ENCODE measurements around the gene KCNQ1. TPM values are rescaled to one million over a fixed set of nuclear protein-coding genes. Genes with fewer than 3 reads are reported as not detected.

Gene KCNQ1
- polyA plus RNA-seq, 1 donor from 2014 or later = not detected

GRCh38 chr11:2863276-2863618, 418.4 kb downstream of the KCNQ1 start:
- Histone ChIP-seq H3K4me2 (ENCODE audit: low read length) (no peak overlapping the region), H3K27ac (ENCODE audit: low read length) (no peak overlapping the region), H3K4me3 (ENCODE audit: low read length) (no peak overlapping the region)

DNA sequence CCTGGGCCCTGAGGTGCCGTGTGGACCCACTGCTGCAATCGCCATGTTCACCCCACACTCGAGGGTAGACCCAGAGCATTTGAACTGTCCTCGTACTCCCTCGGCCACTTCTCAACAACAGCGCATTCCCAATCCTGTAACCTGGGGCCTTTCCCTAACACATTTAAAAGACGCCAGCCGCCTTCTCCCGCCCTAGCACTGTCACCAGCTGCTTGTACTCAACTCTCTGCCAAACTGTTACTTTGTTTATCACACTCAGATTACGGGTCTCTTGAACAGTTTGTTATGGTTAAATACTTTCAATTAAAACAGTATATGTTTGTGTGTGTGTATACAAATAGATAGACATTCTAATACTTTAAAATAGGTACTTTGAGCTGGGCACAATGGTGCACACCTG, 420.1 kb downstream of the KCNQ1 start:
- no peak overlapping the region for H2AFZ ChIP-seq (ENCODE audit: low read depth, low read length)
- no peaks in the 10 kb centered on the region for H3K9me3 ChIP-seq (ENCODE audit: low read length)
- TF ChIP-seq MXI1 (conservative IDR thresholded peaks at IDR 0.05; ENCODE audit: poor library complexity, severe bottlenecking) (no peak), TAF1 (IDR thresholded peaks at IDR 0.05; ENCODE audit: low read depth) (no peak), RAD21 (conservative IDR thresholded peaks at IDR 0.05) (no peak), EZH2 (IDR thresholded peaks at IDR 0.05; ENCODE audit: borderline replicate concordance, insufficient read depth, low read length, poor library complexity, severe bottlenecking) (no peak), EP300 (conservative IDR thresholded peaks at IDR 0.05; ENCODE audit: poor library complexity, severe bottlenecking) (no peak), SMC3 (conservative IDR thresholded peaks at IDR 0.05; ENCODE audit: poor library complexity) (no peak), POLR2AphosphoS5 (IDR thresholded peaks at IDR 0.05) (no peak), CTCF (IDR thresholded peaks at IDR 0.05; ENCODE audit: poor library complexity, severe bottlenecking) (no peak)
- TF ChIP-seq, protein P1, sequence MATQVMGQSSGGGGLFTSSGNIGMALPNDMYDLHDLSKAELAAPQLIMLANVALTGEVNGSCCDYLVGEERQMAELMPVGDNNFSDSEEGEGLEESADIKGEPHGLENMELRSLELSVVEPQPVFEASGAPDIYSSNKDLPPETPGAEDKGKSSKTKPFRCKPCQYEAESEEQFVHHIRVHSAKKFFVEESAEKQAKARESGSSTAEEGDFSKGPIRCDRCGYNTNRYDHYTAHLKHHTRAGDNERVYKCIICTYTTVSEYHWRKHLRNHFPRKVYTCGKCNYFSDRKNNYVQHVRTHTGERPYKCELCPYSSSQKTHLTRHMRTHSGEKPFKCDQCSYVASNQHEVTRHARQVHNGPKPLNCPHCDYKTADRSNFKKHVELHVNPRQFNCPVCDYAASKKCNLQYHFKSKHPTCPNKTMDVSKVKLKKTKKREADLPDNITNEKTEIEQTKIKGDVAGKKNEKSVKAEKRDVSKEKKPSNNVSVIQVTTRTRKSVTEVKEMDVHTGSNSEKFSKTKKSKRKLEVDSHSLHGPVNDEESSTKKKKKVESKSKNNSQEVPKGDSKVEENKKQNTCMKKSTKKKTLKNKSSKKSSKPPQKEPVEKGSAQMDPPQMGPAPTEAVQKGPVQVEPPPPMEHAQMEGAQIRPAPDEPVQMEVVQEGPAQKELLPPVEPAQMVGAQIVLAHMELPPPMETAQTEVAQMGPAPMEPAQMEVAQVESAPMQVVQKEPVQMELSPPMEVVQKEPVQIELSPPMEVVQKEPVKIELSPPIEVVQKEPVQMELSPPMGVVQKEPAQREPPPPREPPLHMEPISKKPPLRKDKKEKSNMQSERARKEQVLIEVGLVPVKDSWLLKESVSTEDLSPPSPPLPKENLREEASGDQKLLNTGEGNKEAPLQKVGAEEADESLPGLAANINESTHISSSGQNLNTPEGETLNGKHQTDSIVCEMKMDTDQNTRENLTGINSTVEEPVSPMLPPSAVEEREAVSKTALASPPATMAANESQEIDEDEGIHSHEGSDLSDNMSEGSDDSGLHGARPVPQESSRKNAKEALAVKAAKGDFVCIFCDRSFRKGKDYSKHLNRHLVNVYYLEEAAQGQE (IDR thresholded peaks at IDR 0.05; ENCODE audit: borderline replicate concordance) = no peak
- no peak overlapping the region for H3K4me3 ChIP-seq (ENCODE audit: low read length)
- H3K4me2 ChIP-seq (ENCODE audit: low read length) = no peak overlapping the region
- no peaks in the 10 kb centered on the region for H3K9me2 ChIP-seq (ENCODE audit: insufficient read depth, low read length)
- H3K79me2 ChIP-seq (replicated peaks; ENCODE audit: insufficient read depth, low read length) = no peaks in the 10 kb centered on the region
- H3F3A ChIP-seq (ENCODE audit: insufficient read depth, low read length, poor library complexity, severe bottlenecking) = no peaks in the 10 kb centered on the region
- no peaks in the 10 kb centered on the region for H3K36me3 ChIP-seq (ENCODE audit: insufficient read depth, low read length)
- no peaks in the 10 kb centered on the region for H4K20me1 ChIP-seq (ENCODE audit: insufficient read depth)
- H3K27ac ChIP-seq (ENCODE audit: low read length) = no peak overlapping the region
- H3K9ac ChIP-seq (ENCODE audit: low read length) = no peak overlapping the region
- H3K27me3 ChIP-seq (ENCODE audit: insufficient read depth, low read depth, low read length) = peaks cover 19% of the 10 kb centered on the region

More at GRCh38 chr11:2863276-2863618, 418.4 kb downstream of the KCNQ1 start:
- Histone ChIP-seq H3K9me2 (ENCODE audit: insufficient read depth, low read length) (no peaks in the 10 kb centered on the region), H3K79me2 (replicated peaks; ENCODE audit: insufficient read depth, low read length) (no peaks in the 10 kb centered on the region), H3K36me3 (ENCODE audit: insufficient read depth, low read length) (no peaks in the 10 kb centered on the region), H3K9me3 (ENCODE audit: low read length) (no peaks in the 10 kb centered on the region), H3K9ac (ENCODE audit: low read length) (no peak overlapping the region), H3F3A (ENCODE audit: insufficient read depth, low read length, poor library complexity, severe bottlenecking) (no peaks in the 10 kb centered on the region), H2AFZ (ENCODE audit: low read depth, low read length) (no peak overlapping the region), H3K27me3 (ENCODE audit: insufficient read depth, low read depth, low read length) (peaks cover 10% of the 10 kb centered on the region), H4K20me1 (ENCODE audit: insufficient read depth) (no peaks in the 10 kb centered on the region)
- TF ChIP-seq SMC3 (conservative IDR thresholded peaks at IDR 0.05; ENCODE audit: poor library complexity) (no peak), TAF1 (IDR thresholded peaks at IDR 0.05; ENCODE audit: low read depth) (no peak), MXI1 (conservative IDR thresholded peaks at IDR 0.05; ENCODE audit: poor library complexity, severe bottlenecking) (no peak), POLR2AphosphoS5 (IDR thresholded peaks at IDR 0.05) (no peak), RAD21 (conservative IDR thresholded peaks at IDR 0.05) (no peak), CTCF (IDR thresholded peaks at IDR 0.05; ENCODE audit: poor library complexity, severe bottlenecking) (no peak), EZH2 (IDR thresholded peaks at IDR 0.05; ENCODE audit: borderline replicate concordance, insufficient read depth, low read length, poor library complexity, severe bottlenecking) (no peak), EP300 (conservative IDR thresholded peaks at IDR 0.05; ENCODE audit: poor library complexity, severe bottlenecking) (no peak)
- TF ChIP-seq, protein P1 (IDR thresholded peaks at IDR 0.05; ENCODE audit: borderline replicate concordance) = no peak

Data from neural cell (in vitro differentiated cells).